Astrocyte of the spinal cord (primary cell): ENCODE results near the gene PRCP.
A peak's percentile ranks its signal among the peaks of the same experiment; 100 is the strongest.

Source experiments
- DNase-seq: peaks from one replicate; pipeline ENCODE4 v3.0.0; 2011; ENCODE audit warnings: low read depth, low spot score
- H3K4me3 ChIP-seq: 2 replicates; pipeline ENCODE4 v1.5.1; 2011; ENCODE audit warnings: low read depth, mild to moderate bottlenecking, low read length, moderate library complexity
- in situ Hi-C: cut with HindIII; loops from 2 replicates; pipeline ENCODE4 v1.10.0; 2017; ENCODE audit warnings: low sequenced_read_pairs
- TF ChIP-seq, protein P1 (sequence below): IDR thresholded peaks from 2 replicates; pipeline ENCODE4 v1.5.1; 2012; ENCODE audit warnings: low read depth, mild to moderate bottlenecking, low read length, inconsistent platforms

Gene PRCP

DNA sequence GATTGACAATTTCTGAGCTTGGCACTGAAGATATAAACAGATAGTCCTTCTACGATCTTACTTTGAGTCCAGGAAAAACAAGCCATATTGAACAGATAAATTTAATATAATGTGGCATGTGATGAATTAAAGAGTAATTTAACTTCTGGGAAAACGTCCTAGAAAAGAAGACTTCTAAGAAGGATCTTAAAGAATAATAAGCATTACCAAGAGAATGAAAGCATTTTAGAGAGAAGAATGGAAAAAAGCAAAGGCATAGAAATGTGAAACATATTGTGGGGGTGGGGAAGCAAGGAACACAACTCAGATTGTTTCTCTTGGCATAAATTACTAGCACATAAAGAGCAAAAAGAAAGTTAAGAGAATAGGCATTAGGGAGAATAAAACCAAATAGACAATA is 6.7 kb upstream of the PRCP start:
- TF ChIP-seq, protein P1, sequence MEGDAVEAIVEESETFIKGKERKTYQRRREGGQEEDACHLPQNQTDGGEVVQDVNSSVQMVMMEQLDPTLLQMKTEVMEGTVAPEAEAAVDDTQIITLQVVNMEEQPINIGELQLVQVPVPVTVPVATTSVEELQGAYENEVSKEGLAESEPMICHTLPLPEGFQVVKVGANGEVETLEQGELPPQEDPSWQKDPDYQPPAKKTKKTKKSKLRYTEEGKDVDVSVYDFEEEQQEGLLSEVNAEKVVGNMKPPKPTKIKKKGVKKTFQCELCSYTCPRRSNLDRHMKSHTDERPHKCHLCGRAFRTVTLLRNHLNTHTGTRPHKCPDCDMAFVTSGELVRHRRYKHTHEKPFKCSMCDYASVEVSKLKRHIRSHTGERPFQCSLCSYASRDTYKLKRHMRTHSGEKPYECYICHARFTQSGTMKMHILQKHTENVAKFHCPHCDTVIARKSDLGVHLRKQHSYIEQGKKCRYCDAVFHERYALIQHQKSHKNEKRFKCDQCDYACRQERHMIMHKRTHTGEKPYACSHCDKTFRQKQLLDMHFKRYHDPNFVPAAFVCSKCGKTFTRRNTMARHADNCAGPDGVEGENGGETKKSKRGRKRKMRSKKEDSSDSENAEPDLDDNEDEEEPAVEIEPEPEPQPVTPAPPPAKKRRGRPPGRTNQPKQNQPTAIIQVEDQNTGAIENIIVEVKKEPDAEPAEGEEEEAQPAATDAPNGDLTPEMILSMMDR, result no peak
- in situ Hi-C loops, result no loop called here
- DNase-seq, result peak; percentile 16
- no peak overlapping the region for H3K4me3 ChIP-seq

DNA sequence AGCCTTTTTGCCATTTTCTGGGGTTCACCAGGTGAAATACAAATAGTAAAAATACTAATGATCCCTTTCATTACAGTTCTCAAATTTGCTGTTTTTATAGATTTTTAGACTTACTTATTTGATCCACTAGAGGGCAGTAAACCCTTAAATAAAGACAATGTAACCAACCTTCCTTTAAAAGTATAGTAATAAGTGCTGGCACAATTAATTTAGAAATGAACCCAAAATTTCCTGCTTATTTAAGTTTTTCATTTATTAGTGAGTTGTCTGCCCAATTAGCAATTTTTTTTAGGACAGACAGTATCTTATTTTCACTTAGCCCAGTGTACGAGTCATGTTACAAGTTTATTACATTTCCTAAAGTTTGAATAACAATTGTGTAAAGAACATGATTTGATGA is 6.0 kb upstream of the PRCP start:
- in situ Hi-C loops, result no loop called here
- H3K4me3 ChIP-seq, result no peak overlapping the region
- peak; percentile 55 for DNase-seq
- TF ChIP-seq, protein P1, result peak; percentile 29

DNA sequence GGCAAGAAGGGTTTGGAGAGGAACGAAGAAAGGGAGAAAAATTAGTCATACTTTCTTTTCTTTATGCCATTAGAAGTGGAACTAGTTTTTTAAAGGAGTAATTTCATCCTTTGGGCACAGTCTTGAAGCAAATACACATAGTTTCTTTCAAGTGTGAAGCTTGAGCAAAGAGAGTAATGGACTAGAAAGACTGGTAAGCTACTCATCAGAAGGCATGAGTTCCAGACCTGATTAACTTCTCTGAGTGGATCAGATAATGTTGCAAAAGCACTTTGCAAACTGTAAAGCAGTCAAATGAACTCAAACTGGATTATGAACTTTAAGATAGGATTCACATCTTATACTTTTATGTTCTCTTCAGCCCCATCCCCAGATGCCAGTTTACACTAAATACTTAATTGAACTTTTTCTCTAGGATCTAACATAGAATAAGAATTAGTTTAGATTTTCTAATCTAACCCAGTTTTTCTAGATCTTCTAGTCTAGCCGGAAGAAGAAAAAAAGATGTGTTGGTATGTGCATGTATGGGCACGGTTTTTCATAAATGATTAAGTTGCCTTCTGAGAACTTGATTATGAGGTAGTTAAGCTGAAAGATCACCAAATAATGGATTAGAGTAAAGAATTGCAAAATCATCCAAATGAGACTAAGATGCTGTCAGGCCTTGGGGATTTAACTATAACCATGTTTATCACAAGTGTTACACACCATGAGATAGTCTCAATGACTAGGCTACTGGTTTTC is 3.8 kb upstream of the PRCP start:
- H3K4me3 ChIP-seq, result no peak overlapping the region
- DNase-seq, result no peak
- TF ChIP-seq, protein P1, result no peak
- in situ Hi-C loops, result no loop called here

DNA sequence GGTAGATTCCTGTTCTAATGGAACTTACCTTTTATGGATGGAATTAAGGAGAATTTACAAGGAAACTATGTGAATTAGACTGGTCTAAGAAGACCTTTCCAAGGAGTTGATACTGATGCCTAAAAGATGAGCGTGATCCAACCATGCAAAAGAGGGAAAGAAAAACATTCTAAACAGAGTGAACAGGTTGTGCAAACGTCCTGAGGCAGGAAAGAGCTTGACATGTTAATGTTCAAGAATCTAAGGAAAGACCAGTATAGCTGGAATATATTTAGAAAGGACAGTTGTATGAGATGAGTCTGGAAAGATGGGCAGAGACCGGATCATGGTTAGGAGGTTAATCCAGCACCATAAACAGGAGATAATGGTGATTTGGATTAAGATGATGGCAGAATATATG is 2.6 kb upstream of the PRCP start:
- in situ Hi-C loops, result no loop called here
- H3K4me3 ChIP-seq, result no peak overlapping the region

DNA sequence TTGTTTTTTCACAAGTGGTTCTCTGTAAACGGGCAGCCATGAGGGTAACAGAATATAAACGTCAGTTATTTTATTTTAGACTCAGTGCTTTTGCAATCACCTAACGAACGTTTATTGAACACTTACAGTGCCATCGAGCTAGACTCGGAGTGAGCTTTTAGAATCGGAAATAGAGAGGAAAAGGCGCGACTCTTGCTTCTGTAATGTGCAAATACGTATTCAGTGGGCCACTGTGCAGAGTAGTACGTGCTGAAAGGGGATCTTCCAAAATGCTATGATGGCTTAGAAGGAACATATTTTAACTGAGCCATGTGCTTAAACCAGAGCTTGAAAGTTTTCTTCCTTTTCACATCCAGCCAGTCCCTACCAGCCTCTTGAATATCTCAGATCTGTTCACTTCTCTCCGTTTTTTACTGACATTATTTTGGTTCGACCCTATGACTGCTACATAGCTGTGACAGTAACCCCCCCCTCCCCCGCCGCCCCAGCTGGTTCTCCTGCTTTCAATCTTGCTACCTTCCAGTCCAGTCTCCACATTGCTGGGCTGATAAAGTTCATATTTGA is 1.8 kb upstream of the PRCP start:
- in situ Hi-C loops, result no loop called here
- no peak for DNase-seq
- H3K4me3 ChIP-seq, result peak overlapping the region; percentile 79
- TF ChIP-seq, protein P1, result no peak

More for the DNA sequence above, 2.6 kb upstream of the PRCP start:
- TF ChIP-seq, protein P1, result no peak
- DNase-seq, result no peak

DNA sequence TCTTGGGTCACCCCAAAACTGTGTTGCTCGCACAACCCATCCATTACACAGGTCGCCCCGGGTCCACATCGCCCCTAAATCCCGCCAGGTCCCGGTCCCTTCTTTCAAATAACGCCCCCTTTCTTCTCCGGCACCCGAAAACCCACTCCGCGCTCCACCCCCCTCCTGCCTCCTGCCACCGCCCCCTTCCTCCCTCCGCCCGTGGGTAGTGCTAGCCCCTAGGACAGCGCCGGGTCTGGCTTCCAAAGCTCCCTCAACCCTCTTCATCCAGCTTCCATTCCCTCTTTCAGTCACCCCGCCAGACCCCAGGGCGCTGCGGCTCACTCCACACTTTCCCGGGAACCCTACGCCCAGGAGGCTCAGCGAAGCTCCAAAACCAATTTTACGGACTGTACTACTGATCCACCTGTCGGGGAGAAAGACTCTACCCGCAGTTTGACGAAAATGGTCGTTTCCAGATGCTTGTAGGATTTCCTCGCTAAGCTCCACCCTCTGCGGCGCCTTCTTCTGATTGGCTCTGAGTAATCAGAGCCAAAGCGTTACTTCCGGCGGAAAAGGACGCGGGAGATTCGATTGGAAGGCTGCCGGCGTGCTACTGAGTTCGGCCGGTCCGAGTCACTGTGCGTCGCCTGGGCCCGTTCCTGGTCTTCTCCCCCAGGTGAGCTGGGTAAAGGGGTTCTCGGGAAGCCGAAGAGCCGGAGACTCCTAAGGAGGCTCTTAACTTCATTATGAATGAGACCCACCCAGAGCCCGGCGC is 1.1 kb upstream of the PRCP start, which contains the start of gene DDIAS:
DDIAS (plus strand) TSS at position 572 of the 757 bp plus-strand sequence. CDS start 13,003 bp downstream, outside the sequence.
- TF ChIP-seq, protein P1, result no peak
- in situ Hi-C loops, result no loop called here
- DNase-seq, result peak; percentile 98
- peak within 1 kb of the TSS; percentile 79 for H3K4me3 ChIP-seq
